Measurements from ENCODE around the gene APP. TPM values are rescaled to one million over a fixed set of nuclear protein-coding genes. Genes with fewer than 3 reads are reported as not detected.
A peak's percentile ranks its signal among the peaks of the same experiment; 100 is the strongest.
"Not testable (repeated sequence)": the region's sequence is repeated elsewhere in the genome, so short reads cannot be mapped to it uniquely, and the experiment has no call there.

The APP gene
- total and polyA plus RNA-seq, 2 experiments from 2014 or later, result 55.7 to 316 TPM

- no peaks in the 10 kb centered on the region for H3K9me2 ChIP-seq (replicated peaks; ENCODE audit: insufficient read depth)
- no peak overlapping the region for H2AFZ ChIP-seq
- no peaks in the 10 kb centered on the region for H3K9me3 ChIP-seq (ENCODE audit: low read depth)
- no peak overlapping the region for H3K4me2 ChIP-seq
- peaks cover 97% of the 10 kb centered on the region for H3K79me2 ChIP-seq
- no peak overlapping the region for H3K27ac ChIP-seq
- H3K4me1 ChIP-seq (ENCODE audit: insufficient read depth), result peaks cover 10% of the 10 kb centered on the region
- H3K27me3 ChIP-seq, result no peaks in the 10 kb centered on the region
- DNase-seq (ENCODE audit: low spot score), result no peak
- H3K36me3 ChIP-seq (replicated peaks; ENCODE audit: insufficient read depth, low read depth), result no peaks in the 10 kb centered on the region
- WGBS (ENCODE audit: low lambda C conversion rate, missing lambda C conversion rate), result 94% methylated on average over 7 of the region's 7 CpGs
- H3K4me3 ChIP-seq, result no peak overlapping the region
- peaks cover 26% of the 10 kb centered on the region for H4K20me1 ChIP-seq (ENCODE audit: insufficient read depth, poor library complexity, severe bottlenecking)
- TF ChIP-seq, protein P1, sequence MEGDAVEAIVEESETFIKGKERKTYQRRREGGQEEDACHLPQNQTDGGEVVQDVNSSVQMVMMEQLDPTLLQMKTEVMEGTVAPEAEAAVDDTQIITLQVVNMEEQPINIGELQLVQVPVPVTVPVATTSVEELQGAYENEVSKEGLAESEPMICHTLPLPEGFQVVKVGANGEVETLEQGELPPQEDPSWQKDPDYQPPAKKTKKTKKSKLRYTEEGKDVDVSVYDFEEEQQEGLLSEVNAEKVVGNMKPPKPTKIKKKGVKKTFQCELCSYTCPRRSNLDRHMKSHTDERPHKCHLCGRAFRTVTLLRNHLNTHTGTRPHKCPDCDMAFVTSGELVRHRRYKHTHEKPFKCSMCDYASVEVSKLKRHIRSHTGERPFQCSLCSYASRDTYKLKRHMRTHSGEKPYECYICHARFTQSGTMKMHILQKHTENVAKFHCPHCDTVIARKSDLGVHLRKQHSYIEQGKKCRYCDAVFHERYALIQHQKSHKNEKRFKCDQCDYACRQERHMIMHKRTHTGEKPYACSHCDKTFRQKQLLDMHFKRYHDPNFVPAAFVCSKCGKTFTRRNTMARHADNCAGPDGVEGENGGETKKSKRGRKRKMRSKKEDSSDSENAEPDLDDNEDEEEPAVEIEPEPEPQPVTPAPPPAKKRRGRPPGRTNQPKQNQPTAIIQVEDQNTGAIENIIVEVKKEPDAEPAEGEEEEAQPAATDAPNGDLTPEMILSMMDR (IDR thresholded peaks at IDR 0.05; ENCODE audit: poor library complexity), result no peak
- TF ChIP-seq EZH2phosphoT487 (IDR thresholded peaks at IDR 0.05; ENCODE audit: low read depth, severe bottlenecking, unreplicated experiment) (no peak), EZH2 (IDR thresholded peaks at IDR 0.05; ENCODE audit: borderline replicate concordance) (no peak)
Measured at GRCh38 chr21:26135520-26135919, 35.0 kb downstream of the APP start.

DNA sequence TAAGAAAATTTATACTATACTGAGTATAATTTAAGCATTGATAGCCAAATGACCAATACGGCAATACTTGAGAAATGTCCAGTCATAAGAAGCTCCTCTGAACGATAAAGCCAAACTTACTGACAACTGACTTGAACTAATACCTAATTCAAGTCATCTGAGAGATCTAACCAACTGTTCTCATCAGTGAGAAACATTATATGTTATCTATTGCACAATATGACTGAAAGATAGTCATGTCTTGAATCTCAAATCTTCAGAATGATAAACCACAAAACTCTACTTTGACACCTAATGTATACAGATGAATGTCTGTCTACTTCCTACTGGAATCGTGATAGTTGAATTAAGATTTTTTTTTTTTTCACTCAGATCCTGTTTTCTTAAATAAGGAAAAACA is 39.0 kb downstream of the APP start:
- H3K36me3 ChIP-seq (replicated peaks; ENCODE audit: insufficient read depth, low read depth), result no peaks in the 10 kb centered on the region
- H3K27me3 ChIP-seq, result no peaks in the 10 kb centered on the region
- no peaks in the 10 kb centered on the region for H3K9me2 ChIP-seq (replicated peaks; ENCODE audit: insufficient read depth)
- TF ChIP-seq EZH2 (IDR thresholded peaks at IDR 0.05; ENCODE audit: borderline replicate concordance) (no peak), EZH2phosphoT487 (IDR thresholded peaks at IDR 0.05; ENCODE audit: low read depth, severe bottlenecking, unreplicated experiment) (no peak)
- TF ChIP-seq, protein P1 (IDR thresholded peaks at IDR 0.05; ENCODE audit: poor library complexity), result no peak
- H3K4me2 ChIP-seq, result no peak overlapping the region
- WGBS (ENCODE audit: low lambda C conversion rate, missing lambda C conversion rate), result 90% methylated on average over 3 of the region's 3 CpGs
- H3K79me2 ChIP-seq, result peaks cover 96% of the 10 kb centered on the region
- no peak overlapping the region for H2AFZ ChIP-seq
- peaks cover 11% of the 10 kb centered on the region for H3K4me1 ChIP-seq (ENCODE audit: insufficient read depth)
- no peak overlapping the region for H3K27ac ChIP-seq
- H3K9me3 ChIP-seq (ENCODE audit: low read depth), result no peaks in the 10 kb centered on the region
- no peak overlapping the region for H3K4me3 ChIP-seq
- peaks cover 14% of the 10 kb centered on the region for H4K20me1 ChIP-seq (ENCODE audit: insufficient read depth, poor library complexity, severe bottlenecking)
- DNase-seq (ENCODE audit: low spot score), result no peak

GRCh38 chr21:26131053-26131452 is 39.5 kb downstream of the APP start:
- not testable (repeated sequence) for H3K9me2 ChIP-seq (replicated peaks; ENCODE audit: insufficient read depth); H3K4me2 ChIP-seq; H3K27me3 ChIP-seq; H3K36me3 ChIP-seq (replicated peaks; ENCODE audit: insufficient read depth, low read depth); DNase-seq (ENCODE audit: low spot score); H3K9me3 ChIP-seq (ENCODE audit: low read depth); H2AFZ ChIP-seq; H3K4me3 ChIP-seq; H3K27ac ChIP-seq; H3K4me1 ChIP-seq (ENCODE audit: insufficient read depth)
- 91% methylated on average over 14 of the region's 14 CpGs for WGBS (ENCODE audit: low lambda C conversion rate, missing lambda C conversion rate)
- peaks cover 14% of the 10 kb centered on the region for H4K20me1 ChIP-seq (ENCODE audit: insufficient read depth, poor library complexity, severe bottlenecking)
- peaks cover 96% of the 10 kb centered on the region for H3K79me2 ChIP-seq

- H3K36me3 ChIP-seq (replicated peaks; ENCODE audit: insufficient read depth, low read depth), result no peaks in the 10 kb centered on the region
- no peaks in the 10 kb centered on the region for H3K9me2 ChIP-seq (replicated peaks; ENCODE audit: insufficient read depth)
- H3K27ac ChIP-seq, result peak overlapping the region; percentile 45
- no peaks in the 10 kb centered on the region for H3K27me3 ChIP-seq
- H3K4me2 ChIP-seq, result no peak overlapping the region
- peaks cover 16% of the 10 kb centered on the region for H3K4me1 ChIP-seq (ENCODE audit: insufficient read depth)
- H3K9me3 ChIP-seq (ENCODE audit: low read depth), result no peaks in the 10 kb centered on the region
- TF ChIP-seq EZH2phosphoT487 (IDR thresholded peaks at IDR 0.05; ENCODE audit: low read depth, severe bottlenecking, unreplicated experiment) (no peak), EZH2 (IDR thresholded peaks at IDR 0.05; ENCODE audit: borderline replicate concordance) (no peak)
- TF ChIP-seq, protein P1 (IDR thresholded peaks at IDR 0.05; ENCODE audit: poor library complexity), result no peak
- H3K79me2 ChIP-seq, result peaks cover 96% of the 10 kb centered on the region
- DNase-seq (ENCODE audit: low spot score), result no peak
- no peak overlapping the region for H2AFZ ChIP-seq
- H3K4me3 ChIP-seq, result no peak overlapping the region
- peaks cover 11% of the 10 kb centered on the region for H4K20me1 ChIP-seq (ENCODE audit: insufficient read depth, poor library complexity, severe bottlenecking)
- 78% methylated on average over 4 of the region's 4 CpGs for WGBS (ENCODE audit: low lambda C conversion rate, missing lambda C conversion rate)
Measured at GRCh38 chr21:26130249-26130881, 40.2 kb downstream of the APP start.
